H1 (cell line): ENCODE measurements around the gene ATP11A. TPM values are rescaled to one million over a fixed set of nuclear protein-coding genes. Genes with fewer than 3 reads are reported as not detected.

Experiments
- CTCF ChIA-PET: fragments of 300-600 bp; sonication (Branson Sonifier 250); formaldehyde crosslinking; loops from one replicate; lab custom pipeline; 2021; ENCODE audit not compliant: partially characterized antibody; lab: Charles Lee
- POLR2A ChIA-PET: fragments of 300-600 bp; sonication (Branson Sonifier 250); formaldehyde crosslinking; loops from one replicate; lab custom pipeline; 2021; ENCODE audit warnings: inconsistent platforms; ENCODE audit not compliant: partially characterized antibody; lab: Charles Lee
- DNase-seq, 2 experiments: peaks; one replicate each; pipeline versions ENCODE4 v3.0.0 to v3.0.0-alpha.2; 2010 to 2022; ENCODE audit warnings: low spot score in 2 of 2, low read depth in 1 of 2, mixed read lengths in 1 of 2
- FAIRE-seq: peaks from 2 replicates; lab custom pipeline; 2011; peaks lifted over from hg19 to GRCh38; lab: Jason Lieb, UNC
- H2AFZ ChIP-seq: 2 replicates; pipeline ENCODE4 v1.8.1; 2012; ENCODE audit warnings: low read length, inconsistent platforms
- H2AK5ac ChIP-seq: 2 replicates; pipeline ENCODE4 v1.6.1; 2013; ENCODE audit warnings: low read depth, low read length
- H2BK120ac ChIP-seq: replicated peaks from 2 replicates; pipeline ENCODE3; 2013; ENCODE audit warnings: low read depth, low read length, inconsistent platforms
- H2BK12ac ChIP-seq: 2 replicates; pipeline ENCODE4 v1.6.1; 2013; ENCODE audit warnings: low read depth, low read length
- H2BK15ac ChIP-seq: 2 replicates; pipeline ENCODE4 v1.6.1; 2013; ENCODE audit warnings: low read length
- H2BK20ac ChIP-seq: 2 replicates; pipeline ENCODE4 v1.6.1; 2013; ENCODE audit warnings: low read length
- H2BK5ac ChIP-seq: 2 replicates; pipeline ENCODE4 v1.6.1; 2013; ENCODE audit warnings: low read depth, low read length
- H3K14ac ChIP-seq: 2 replicates; pipeline ENCODE4 v1.6.1; 2013; ENCODE audit warnings: inconsistent platforms; ENCODE audit not compliant: insufficient read length
- H3K18ac ChIP-seq: 2 replicates; pipeline ENCODE4 v1.6.1; 2013; ENCODE audit warnings: low read length; ENCODE audit errors: extremely low read depth
- H3K23ac ChIP-seq: 2 replicates; pipeline ENCODE4 v1.6.1; 2013; ENCODE audit warnings: inconsistent platforms; ENCODE audit not compliant: insufficient read length
- H3K23me2 ChIP-seq: 2 replicates; pipeline ENCODE4 v1.6.1; 2013; ENCODE audit warnings: low read depth, low read length
- H3K27ac ChIP-seq: 2 replicates; pipeline ENCODE4 v1.6.1; 2011; ENCODE audit warnings: low read depth, low read length, inconsistent platforms
- H3K27me3 ChIP-seq, 4 experiments: replicated peaks in 1 of 4; 1 replicate in 1 of 4; 2 replicates in 3 of 4; pipeline versions ENCODE4 v1.6.1 to v1.8.1; 2011 to 2013; ENCODE audit warnings: low read length in 3 of 4, mild to moderate bottlenecking in 3 of 4, inconsistent platforms in 2 of 4, mixed read lengths in 2 of 4, moderate library complexity in 1 of 4; ENCODE audit not compliant: control insufficient read depth in 3 of 4, insufficient read depth in 3 of 4; ENCODE audit errors: extremely low read depth in 1 of 4
- H3K36me3 ChIP-seq, 4 experiments: 2 replicates each; pipeline versions ENCODE4 v1.6.1 to v1.8.1; 2011 to 2013; ENCODE audit warnings: mild to moderate bottlenecking in 4 of 4, low read length in 3 of 4, moderate library complexity in 2 of 4, control low read depth in 1 of 4, inconsistent platforms in 1 of 4; ENCODE audit not compliant: insufficient read depth in 4 of 4, control insufficient read depth in 2 of 4
- H3K4ac ChIP-seq: replicated peaks from 2 replicates; pipeline ENCODE3; 2013; ENCODE audit warnings: low read length, low read depth, mixed read lengths, inconsistent platforms; ENCODE audit not compliant: insufficient read length
- H3K4me1 ChIP-seq, 4 experiments: replicated peaks in 1 of 4; 1 replicate in 1 of 4; 2 replicates in 3 of 4; pipeline versions ENCODE4 v1.6.1 to v1.8.1; 2011 to 2013; ENCODE audit warnings: low read length in 3 of 4, inconsistent platforms in 2 of 4, mixed read lengths in 1 of 4; ENCODE audit not compliant: insufficient read depth in 4 of 4, control insufficient read depth in 3 of 4
- H3K4me2 ChIP-seq, 2 experiments: 2 replicates each; pipeline versions ENCODE4 v1.6.1 to v1.8.1; 2011 to 2013; ENCODE audit warnings: low read depth in 2 of 2, low read length in 2 of 2, control low read depth in 1 of 2, inconsistent platforms in 1 of 2, mild to moderate bottlenecking in 1 of 2; ENCODE audit not compliant: insufficient read depth in 1 of 2
- H3K4me3 ChIP-seq, 4 experiments: fragments of 200-600, 300-600 bp in 1 of 4; sonication (generic), shearing (Covaris generic), sonication (Bioruptor Twin) in 1 of 4; 2 replicates each; pipeline versions ENCODE4 v1.5.1 to v1.8.1; 2011 to 2016; ENCODE audit warnings: low read length in 4 of 4, low read depth in 3 of 4, control low read depth in 2 of 4, inconsistent platforms in 2 of 4, mild to moderate bottlenecking in 2 of 4, mixed read lengths in 1 of 4, moderate library complexity in 1 of 4; ENCODE audit not compliant: insufficient read depth in 2 of 4; ENCODE audit errors: extremely low read depth in 1 of 4
- H3K56ac ChIP-seq: replicated peaks from 2 replicates; pipeline ENCODE3; 2013; ENCODE audit warnings: low read depth, mild to moderate bottlenecking, mixed read lengths, low read length, inconsistent platforms; ENCODE audit not compliant: insufficient read length
- H3K79me1 ChIP-seq: 2 replicates; pipeline ENCODE4 v1.6.1; 2013; ENCODE audit warnings: low read depth, low read length, control low read depth
- H3K79me2 ChIP-seq, 2 experiments: 2 replicates each; pipeline versions ENCODE4 v1.6.1 to v1.8.1; 2012 to 2013; ENCODE audit warnings: low read length in 2 of 2, mild to moderate bottlenecking in 2 of 2, inconsistent platforms in 1 of 2; ENCODE audit not compliant: insufficient read depth in 2 of 2, control insufficient read depth in 1 of 2
- H3K9ac ChIP-seq, 4 experiments: replicated peaks in 1 of 4; 1 replicate in 1 of 4; 2 replicates in 3 of 4; pipeline versions ENCODE4 v1.6.1 to v1.8.1; 2011 to 2013; ENCODE audit warnings: low read depth in 3 of 4, low read length in 3 of 4, control low read depth in 2 of 4, mild to moderate bottlenecking in 2 of 4, moderate library complexity in 2 of 4, inconsistent platforms in 1 of 4; ENCODE audit errors: extremely low read depth in 1 of 4
- H3K9me3 ChIP-seq, 2 experiments: 2 replicates each; pipeline versions ENCODE4 v1.6.1 to v1.8.1; 2012 to 2013; ENCODE audit warnings: mild to moderate bottlenecking in 2 of 2, moderate library complexity in 2 of 2, control low read depth in 1 of 2, inconsistent platforms in 1 of 2, low read depth in 1 of 2, low read length in 1 of 2, mixed read lengths in 1 of 2; ENCODE audit not compliant: insufficient read depth in 2 of 2
- H4K20me1 ChIP-seq, 2 experiments: replicated peaks in 1 of 2; 2 replicates each; pipeline versions ENCODE3 to v1.8.1; 2011 to 2013; ENCODE audit warnings: inconsistent platforms in 2 of 2, low read length in 2 of 2, mild to moderate bottlenecking in 1 of 2; ENCODE audit not compliant: insufficient read depth in 2 of 2, control insufficient read depth in 1 of 2
- H4K5ac ChIP-seq: 2 replicates; pipeline ENCODE4 v1.6.1; 2013; ENCODE audit warnings: low read length, low read depth, mixed read lengths, inconsistent platforms; ENCODE audit not compliant: insufficient read length
- H4K8ac ChIP-seq: 2 replicates; pipeline ENCODE4 v1.8.0; 2013; ENCODE audit warnings: mild to moderate bottlenecking, moderate library complexity, low read length, inconsistent platforms; ENCODE audit not compliant: insufficient read depth; ENCODE audit errors: extremely low read depth
- H4K91ac ChIP-seq: replicated peaks from 2 replicates; pipeline ENCODE3; 2013; ENCODE audit warnings: low read length, mixed read lengths, inconsistent platforms; ENCODE audit not compliant: insufficient read length
- CTBP2 ChIP-seq: IDR thresholded peaks from 2 replicates; pipeline ENCODE4 v1.7.0; 2011; ENCODE audit warnings: borderline replicate concordance, mild to moderate bottlenecking, moderate library complexity, mixed read lengths, low read length; ENCODE audit not compliant: insufficient read depth, insufficient read length
- GTF2F1 ChIP-seq: IDR thresholded peaks from 2 replicates; pipeline ENCODE4 v1.6.1; 2012; ENCODE audit warnings: low read depth, low read length, improper control_type of control experiment, borderline replicate concordance
- KDM4A ChIP-seq: IDR thresholded peaks from one replicate; pipeline ENCODE4 v1.7.1; 2012; ENCODE audit warnings: low read depth, mild to moderate bottlenecking, moderate library complexity, low read length, inconsistent platforms; ENCODE audit not compliant: severe bottlenecking
- SAP30 ChIP-seq: fragments of 300-600 bp; sonication (generic); IDR thresholded peaks from 2 replicates; pipeline ENCODE4 v1.7.1; 2012; ENCODE audit warnings: low read length, moderate library complexity, mild to moderate bottlenecking, inconsistent platforms; ENCODE audit not compliant: insufficient read depth, insufficient replicate concordance
- SIN3A ChIP-seq, 2 experiments: IDR thresholded peaks in 1 of 2; conservative IDR thresholded peaks in 1 of 2; 2 replicates each; pipeline ENCODE4 v1.6.1; 2011 to 2012; ENCODE audit warnings: low read length in 2 of 2, improper control_type of control experiment in 1 of 2, low read depth in 1 of 2, mild to moderate bottlenecking in 1 of 2
- SIRT6 ChIP-seq: IDR thresholded peaks from one replicate; pipeline ENCODE4 v1.7.1; 2012; ENCODE audit warnings: low read length, inconsistent platforms
- SP2 ChIP-seq: IDR thresholded peaks from 2 replicates; pipeline ENCODE4 v1.6.1; 2012; ENCODE audit warnings: mild to moderate bottlenecking, low read length, inconsistent platforms
- WGBS, 2 experiments: shearing (Covaris generic) in 1 of 2; methylation state at CpG; one replicate each; pipeline versions ENCODE4 v1.1.6 to v1.1.7; 2013 to 2015; ENCODE audit warnings: low lambda C conversion rate in 2 of 2, mixed read lengths in 2 of 2, inconsistent platforms in 1 of 2, low coverage in 1 of 2, missing lambda C conversion rate in 1 of 2; ENCODE audit not compliant: insufficient replicate concordance in 2 of 2, insufficient coverage in 1 of 2, insufficient read length in 1 of 2; ENCODE audit errors: extremely low coverage in 1 of 2, missing lambda C conversion rate in 1 of 2; 5-methylcytosine and 5-hydroxymethylcytosine counted together
- polyA plus RNA-seq, 7 experiments: library from polyadenylated mRNA; depleted of rRNA in 3 of 7; stranded (reverse) in 5 of 7; unstranded in 2 of 7; fragments of >200 nt in 5 of 7; fragments of 200-250 nt in 2 of 7; gene quantifications; 1 replicate in 5 of 7; 2 replicates in 1 of 7; 4 replicates in 1 of 7; pipeline versions ENCODE4 v1.2.1 to v1.2.3, GENCODE V29; 2011 to 2013; ENCODE audit warnings: missing spikeins in 2 of 7, mixed read lengths in 2 of 7
- total RNA-seq: library from RNA; stranded (reverse); fragmentation: NEBNext Ultra II Directional; extraction: Animal tissue kit (Norgen Biotek cat#: 25700); gene quantifications from 2 replicates; pipeline ENCODE4 v1.2.1, GENCODE V29; 2021
- TF ChIP-seq, protein P1 (sequence below): IDR thresholded peaks from 2 replicates; pipeline ENCODE4 v1.6.1; 2012; ENCODE audit warnings: inconsistent platforms
- TF ChIP-seq, protein P2 (sequence below), 3 experiments: IDR thresholded peaks; 1 replicate in 2 of 3; 2 replicates in 1 of 3; pipeline versions ENCODE4 v1.5.1 to v1.6.1; 2011; ENCODE audit warnings: low read length in 3 of 3, mild to moderate bottlenecking in 3 of 3, inconsistent platforms in 2 of 3, low read depth in 1 of 3, moderate library complexity in 1 of 3; ENCODE audit not compliant: insufficient read depth in 1 of 3; ENCODE audit errors: control extremely low read depth in 1 of 3

The ATP11A gene
- total and polyA plus RNA-seq, 2 of the 8 experiments (the other 6 are each of a cell fraction or from before 2014, with no cell fraction given), result 28.8 to 72.9 TPM

DNA sequence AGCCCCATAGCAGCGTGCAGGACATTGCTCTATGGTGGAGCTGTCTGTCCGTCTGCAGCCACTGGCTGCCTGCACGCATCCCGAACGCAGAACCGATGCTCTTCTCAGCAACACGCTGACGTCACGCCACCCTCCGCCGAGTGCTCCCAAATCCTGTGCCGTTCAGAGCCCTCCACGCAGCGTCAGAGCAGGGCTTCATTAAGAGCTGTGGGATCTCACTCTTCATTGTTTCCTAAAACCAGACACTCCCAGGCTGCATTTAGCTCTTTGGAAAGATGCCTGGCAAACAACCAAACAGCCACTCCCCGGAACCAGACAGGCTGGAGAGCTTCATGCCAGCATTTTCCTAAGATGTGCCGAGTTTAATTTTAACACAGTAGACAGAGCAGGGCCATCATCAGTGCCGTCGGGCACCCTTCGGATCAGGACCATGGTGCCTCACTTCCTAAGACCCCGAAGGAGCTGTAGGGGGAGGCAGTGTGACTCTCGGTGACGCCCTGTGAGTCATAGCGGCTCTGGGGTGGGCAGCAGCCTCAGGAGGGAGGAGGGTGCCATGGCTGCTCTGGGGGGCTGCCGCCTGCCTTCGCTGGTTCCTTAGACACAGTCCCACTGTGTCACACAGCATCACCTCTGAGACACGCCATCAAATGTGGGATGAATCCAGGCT lies 147.7 kb downstream of the ATP11A start:
- no peak for FAIRE-seq
- Histone ChIP-seq H3K79me1 (no peaks in the 10 kb centered on the region), H3K9me3 (no peaks in the 10 kb centered on the region), H3K79me2 (no peaks in the 10 kb centered on the region), H3K14ac (no peak overlapping the region), H2BK15ac (no peak overlapping the region), H3K4me2 (no peak overlapping the region), H2BK120ac (no peak overlapping the region), H2AK5ac (no peak overlapping the region), H2BK20ac (no peak overlapping the region), H2BK5ac (no peak overlapping the region), H3K18ac (no peak overlapping the region), H3K27ac (no peak overlapping the region), H3K23ac (no peak overlapping the region), H4K91ac (no peak overlapping the region), H3K23me2 (no peaks in the 10 kb centered on the region), H3K4ac (no peak overlapping the region), H2BK12ac (no peak overlapping the region), H2AFZ (no peak overlapping the region), H4K5ac (no peak overlapping the region), H3K4me1 (no peaks in the 10 kb centered on the region), H4K8ac (no peak overlapping the region), H3K27me3 (no peaks in the 10 kb centered on the region), H3K56ac (no peak overlapping the region), H3K9ac (no peak overlapping the region), H3K36me3 (peaks cover 6 to 47% (median 29%) of the 10 kb centered on the region in 4 experiments; a peak in 5 of 8 replicates), H4K20me1 (peaks cover 2 to 3% of the 10 kb centered on the region in 2 experiments), H3K4me3 (no peak overlapping the region)
- CTCF ChIA-PET, result interaction anchor here (1.1 to 2.1 kb wide), 5 partner anchors 10 to 219 kb away, joined by 3 to 6 read pairs (median 5); no protein-coding TSS in a partner anchor
- no peak for DNase-seq
- POLR2A ChIA-PET, result no interaction called here
- 95% methylated on average over 25 of the region's 26 CpGs; no CpG with 5 or more reads in 1 of the 2 experiments for whole genome bisulfite sequencing, 2 experiments
- no peak for TF ChIP-seq SAP30
- TF ChIP-seq GTF2F1, result no peak
- TF ChIP-seq SIN3A (conservative IDR thresholded peaks at IDR 0.05 in 1 of 2, IDR thresholded peaks at IDR 0.05 in 1 of 2; ENCODE audit: low read depth in 1 of 2, low read length in 2 of 2), result no peak
- no peak for TF ChIP-seq KDM4A
- TF ChIP-seq SP2, result no peak
- TF ChIP-seq, protein P1, sequence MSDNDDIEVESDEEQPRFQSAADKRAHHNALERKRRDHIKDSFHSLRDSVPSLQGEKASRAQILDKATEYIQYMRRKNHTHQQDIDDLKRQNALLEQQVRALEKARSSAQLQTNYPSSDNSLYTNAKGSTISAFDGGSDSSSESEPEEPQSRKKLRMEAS, result no peak
- TF ChIP-seq CTBP2, result no peak
- TF ChIP-seq, protein P2, sequence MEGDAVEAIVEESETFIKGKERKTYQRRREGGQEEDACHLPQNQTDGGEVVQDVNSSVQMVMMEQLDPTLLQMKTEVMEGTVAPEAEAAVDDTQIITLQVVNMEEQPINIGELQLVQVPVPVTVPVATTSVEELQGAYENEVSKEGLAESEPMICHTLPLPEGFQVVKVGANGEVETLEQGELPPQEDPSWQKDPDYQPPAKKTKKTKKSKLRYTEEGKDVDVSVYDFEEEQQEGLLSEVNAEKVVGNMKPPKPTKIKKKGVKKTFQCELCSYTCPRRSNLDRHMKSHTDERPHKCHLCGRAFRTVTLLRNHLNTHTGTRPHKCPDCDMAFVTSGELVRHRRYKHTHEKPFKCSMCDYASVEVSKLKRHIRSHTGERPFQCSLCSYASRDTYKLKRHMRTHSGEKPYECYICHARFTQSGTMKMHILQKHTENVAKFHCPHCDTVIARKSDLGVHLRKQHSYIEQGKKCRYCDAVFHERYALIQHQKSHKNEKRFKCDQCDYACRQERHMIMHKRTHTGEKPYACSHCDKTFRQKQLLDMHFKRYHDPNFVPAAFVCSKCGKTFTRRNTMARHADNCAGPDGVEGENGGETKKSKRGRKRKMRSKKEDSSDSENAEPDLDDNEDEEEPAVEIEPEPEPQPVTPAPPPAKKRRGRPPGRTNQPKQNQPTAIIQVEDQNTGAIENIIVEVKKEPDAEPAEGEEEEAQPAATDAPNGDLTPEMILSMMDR (IDR thresholded peaks at IDR 0.05; ENCODE audit: control extremely low read depth in 1 of 3, insufficient read depth in 1 of 3, low read depth in 1 of 3, low read length in 3 of 3), result no peak
- TF ChIP-seq SIRT6, result no peak
